SKM-1 (cell line): ENCODE data around the gene CCBE1.

Experiments used
- DNase-seq: peaks from one replicate; lab custom pipeline; 2025; ENCODE audit not compliant: unreplicated experiment; lab: John Stamatoyannopoulos, UW

Gene CCBE1

GRCh38 chr18:59573962-59574361, 123.3 kb downstream of the CCBE1 start:
- no peak for DNase-seq

GRCh38 chr18:59571902-59572301, 125.3 kb downstream of the CCBE1 start:
- DNase-seq, result no peak

- no peak for DNase-seq
Observed at GRCh38 chr18:59570796-59571195, 126.4 kb downstream of the CCBE1 start.

- no peak for DNase-seq
Observed at GRCh38 chr18:59570101-59570775, 127.0 kb downstream of the CCBE1 start.

GRCh38 chr18:59569390-59569791, 127.8 kb downstream of the CCBE1 start:
- no peak for DNase-seq

GRCh38 chr18:59567431-59567830, 129.8 kb downstream of the CCBE1 start:
- no peak for DNase-seq

GRCh38 chr18:59566533-59566971, 130.7 kb downstream of the CCBE1 start:
- no peak for DNase-seq

GRCh38 chr18:59565957-59566356, 131.3 kb downstream of the CCBE1 start:
- no peak for DNase-seq

GRCh38 chr18:59564561-59564960, 132.7 kb downstream of the CCBE1 start:
- no peak for DNase-seq

- no peak for DNase-seq
Observed at GRCh38 chr18:59563176-59563785, 133.9 kb downstream of the CCBE1 start.

GRCh38 chr18:59562751-59563150, 134.5 kb downstream of the CCBE1 start:
- DNase-seq, result no peak

- no peak for DNase-seq
Observed at GRCh38 chr18:59561612-59562011, 135.6 kb downstream of the CCBE1 start.

- DNase-seq, result no peak
Observed at GRCh38 chr18:59560556-59560955, 136.7 kb downstream of the CCBE1 start.

- no peak for DNase-seq
Observed at GRCh38 chr18:59559528-59559927, 137.7 kb downstream of the CCBE1 start.

GRCh38 chr18:59555995-59556659, 141.1 kb downstream of the CCBE1 start:
- DNase-seq, result no peak

GRCh38 chr18:59554796-59555335, 142.4 kb downstream of the CCBE1 start:
- no peak for DNase-seq

- no peak for DNase-seq
Observed at GRCh38 chr18:59553273-59553870, 143.9 kb downstream of the CCBE1 start.

- DNase-seq, result no peak
Observed at GRCh38 chr18:59551902-59552635, 145.2 kb downstream of the CCBE1 start.

- no peak for DNase-seq
Observed at GRCh38 chr18:59550174-59550516, 147.1 kb downstream of the CCBE1 start.

- DNase-seq, result no peak
Observed at GRCh38 chr18:59549503-59550173, 147.6 kb downstream of the CCBE1 start.
